ENCODE data around the gene CSF1R.

GRCh38 chr5:150042459-150042858 is 43.9 kb downstream of the CSF1R start:
- TF ChIP-seq ZFX (IDR thresholded peaks at IDR 0.05) (no peak), CTCF (conservative IDR thresholded peaks at IDR 0.05) (no peak)

All from C4-2B (cell line).